Measurements from ENCODE around the gene NRIP1. TPM values are rescaled to one million over a fixed set of nuclear protein-coding genes. Genes with fewer than 3 reads are reported as not detected.

The NRIP1 gene, protein sequence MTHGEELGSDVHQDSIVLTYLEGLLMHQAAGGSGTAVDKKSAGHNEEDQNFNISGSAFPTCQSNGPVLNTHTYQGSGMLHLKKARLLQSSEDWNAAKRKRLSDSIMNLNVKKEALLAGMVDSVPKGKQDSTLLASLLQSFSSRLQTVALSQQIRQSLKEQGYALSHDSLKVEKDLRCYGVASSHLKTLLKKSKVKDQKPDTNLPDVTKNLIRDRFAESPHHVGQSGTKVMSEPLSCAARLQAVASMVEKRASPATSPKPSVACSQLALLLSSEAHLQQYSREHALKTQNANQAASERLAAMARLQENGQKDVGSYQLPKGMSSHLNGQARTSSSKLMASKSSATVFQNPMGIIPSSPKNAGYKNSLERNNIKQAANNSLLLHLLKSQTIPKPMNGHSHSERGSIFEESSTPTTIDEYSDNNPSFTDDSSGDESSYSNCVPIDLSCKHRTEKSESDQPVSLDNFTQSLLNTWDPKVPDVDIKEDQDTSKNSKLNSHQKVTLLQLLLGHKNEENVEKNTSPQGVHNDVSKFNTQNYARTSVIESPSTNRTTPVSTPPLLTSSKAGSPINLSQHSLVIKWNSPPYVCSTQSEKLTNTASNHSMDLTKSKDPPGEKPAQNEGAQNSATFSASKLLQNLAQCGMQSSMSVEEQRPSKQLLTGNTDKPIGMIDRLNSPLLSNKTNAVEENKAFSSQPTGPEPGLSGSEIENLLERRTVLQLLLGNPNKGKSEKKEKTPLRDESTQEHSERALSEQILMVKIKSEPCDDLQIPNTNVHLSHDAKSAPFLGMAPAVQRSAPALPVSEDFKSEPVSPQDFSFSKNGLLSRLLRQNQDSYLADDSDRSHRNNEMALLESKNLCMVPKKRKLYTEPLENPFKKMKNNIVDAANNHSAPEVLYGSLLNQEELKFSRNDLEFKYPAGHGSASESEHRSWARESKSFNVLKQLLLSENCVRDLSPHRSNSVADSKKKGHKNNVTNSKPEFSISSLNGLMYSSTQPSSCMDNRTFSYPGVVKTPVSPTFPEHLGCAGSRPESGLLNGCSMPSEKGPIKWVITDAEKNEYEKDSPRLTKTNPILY (N-terminal part only)
- 10 to 100 TPM; 15.8 to 23.6 (median 18.0) TPM for total RNA-seq

DNA sequence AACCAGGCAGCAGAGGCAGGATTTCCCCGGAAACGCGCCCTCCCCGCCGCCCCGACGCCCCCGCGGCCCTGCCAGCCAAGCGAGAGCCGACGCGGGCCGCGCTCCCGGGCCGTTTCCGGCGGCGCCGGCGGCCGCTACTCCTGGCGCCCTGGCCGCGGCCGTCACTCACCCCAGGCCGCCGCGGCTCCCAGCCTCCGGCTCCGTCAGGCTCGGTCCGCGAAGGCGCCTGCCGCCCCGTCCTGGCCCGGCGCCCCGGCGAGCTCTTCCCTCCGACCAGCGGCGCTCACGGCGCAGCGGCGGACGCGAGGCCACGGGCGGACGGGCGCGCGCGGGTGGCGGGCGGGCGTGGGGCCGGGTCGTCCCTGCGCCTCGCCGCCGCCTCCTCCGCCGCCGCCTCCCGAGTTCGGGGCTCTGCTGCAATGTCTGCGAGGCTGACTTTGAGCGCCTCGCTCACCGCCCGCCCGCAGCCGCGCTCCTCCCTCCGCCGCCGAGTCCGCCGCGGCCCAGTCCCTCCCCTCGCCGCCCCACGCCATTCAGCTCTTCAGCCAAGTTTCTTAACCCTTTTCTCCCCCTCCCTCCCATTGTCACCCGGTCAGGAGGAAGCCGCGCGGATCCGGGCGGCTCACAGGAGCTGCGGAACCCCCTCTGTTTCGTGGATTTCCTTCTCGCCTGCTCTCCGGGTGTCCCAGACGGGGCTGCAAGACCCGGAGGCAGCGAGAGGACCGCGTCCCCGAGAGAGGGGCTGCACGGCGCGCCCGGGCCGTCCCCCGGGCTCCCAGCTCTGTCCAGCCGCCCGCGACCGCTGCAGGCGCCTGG, at the start of gene NRIP1:
Gene NRIP1 (minus strand): TSS at position 425 of the 816 bp plus-strand sequence. CDS start 96,808 bp downstream, outside the sequence.
- peak within 1 kb of the TSS; percentile 95 for H3K27ac ChIP-seq
- no peaks in the 10 kb centered on the region for H3K36me3 ChIP-seq
- DNase-seq (ENCODE audit: low spot score in 2 of 2), result peak; percentile 91 to 93
- 0% methylated on average over 17 of the region's 116 CpGs for WGBS
- no peaks in the 10 kb centered on the region for H3K9me3 ChIP-seq
- TF ChIP-seq POLR2A (IDR thresholded peaks at IDR 0.05) (peak; percentile 73 to 84), EP300 (IDR thresholded peaks at IDR 0.05) (no peak), POLR2AphosphoS5 (IDR thresholded peaks at IDR 0.05) (peak in 1 of 3 donors; percentile 66)
- TF ChIP-seq, protein P1, sequence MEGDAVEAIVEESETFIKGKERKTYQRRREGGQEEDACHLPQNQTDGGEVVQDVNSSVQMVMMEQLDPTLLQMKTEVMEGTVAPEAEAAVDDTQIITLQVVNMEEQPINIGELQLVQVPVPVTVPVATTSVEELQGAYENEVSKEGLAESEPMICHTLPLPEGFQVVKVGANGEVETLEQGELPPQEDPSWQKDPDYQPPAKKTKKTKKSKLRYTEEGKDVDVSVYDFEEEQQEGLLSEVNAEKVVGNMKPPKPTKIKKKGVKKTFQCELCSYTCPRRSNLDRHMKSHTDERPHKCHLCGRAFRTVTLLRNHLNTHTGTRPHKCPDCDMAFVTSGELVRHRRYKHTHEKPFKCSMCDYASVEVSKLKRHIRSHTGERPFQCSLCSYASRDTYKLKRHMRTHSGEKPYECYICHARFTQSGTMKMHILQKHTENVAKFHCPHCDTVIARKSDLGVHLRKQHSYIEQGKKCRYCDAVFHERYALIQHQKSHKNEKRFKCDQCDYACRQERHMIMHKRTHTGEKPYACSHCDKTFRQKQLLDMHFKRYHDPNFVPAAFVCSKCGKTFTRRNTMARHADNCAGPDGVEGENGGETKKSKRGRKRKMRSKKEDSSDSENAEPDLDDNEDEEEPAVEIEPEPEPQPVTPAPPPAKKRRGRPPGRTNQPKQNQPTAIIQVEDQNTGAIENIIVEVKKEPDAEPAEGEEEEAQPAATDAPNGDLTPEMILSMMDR (IDR thresholded peaks at IDR 0.05), result no peak
- peak within 1 kb of the TSS; percentile 92 for H3K4me3 ChIP-seq
- H3K4me1 ChIP-seq, result peaks cover 37% of the 10 kb centered on the region
- no peaks in the 10 kb centered on the region for H3K27me3 ChIP-seq

DNA sequence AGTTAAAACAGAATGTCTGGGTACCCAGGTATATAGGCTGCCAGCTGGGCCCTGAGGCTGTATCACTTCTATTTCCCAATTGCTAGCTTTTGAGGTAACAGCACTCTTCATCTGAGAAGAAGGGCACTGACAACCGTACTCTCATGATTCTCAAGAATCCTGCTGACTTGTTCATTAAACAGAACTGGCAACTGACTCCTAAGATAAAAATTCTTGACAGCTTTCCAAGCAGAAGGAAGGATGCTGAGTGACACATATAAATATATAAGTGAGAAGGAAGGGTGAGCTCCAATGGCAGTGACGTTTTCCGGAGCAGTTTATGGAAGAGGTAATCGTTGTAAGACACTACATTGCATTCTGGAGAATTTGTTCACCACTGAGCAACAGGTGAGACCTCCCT, 48.1 kb upstream of the NRIP1 start:
- 76% methylated on average over 4 of the region's 4 CpGs for WGBS
- H3K9me3 ChIP-seq, result no peaks in the 10 kb centered on the region
- no peaks in the 10 kb centered on the region for H3K4me1 ChIP-seq
- no peak overlapping the region for H3K27ac ChIP-seq
- H3K27me3 ChIP-seq, result no peaks in the 10 kb centered on the region
- H3K36me3 ChIP-seq, result no peaks in the 10 kb centered on the region
- no peak for DNase-seq (ENCODE audit: low spot score in 2 of 2)
- TF ChIP-seq POLR2AphosphoS5 (IDR thresholded peaks at IDR 0.05) (no peak), POLR2A (IDR thresholded peaks at IDR 0.05) (no peak), EP300 (IDR thresholded peaks at IDR 0.05) (no peak)
- TF ChIP-seq, protein P1 (IDR thresholded peaks at IDR 0.05), result no peak
- no peak overlapping the region for H3K4me3 ChIP-seq

DNA sequence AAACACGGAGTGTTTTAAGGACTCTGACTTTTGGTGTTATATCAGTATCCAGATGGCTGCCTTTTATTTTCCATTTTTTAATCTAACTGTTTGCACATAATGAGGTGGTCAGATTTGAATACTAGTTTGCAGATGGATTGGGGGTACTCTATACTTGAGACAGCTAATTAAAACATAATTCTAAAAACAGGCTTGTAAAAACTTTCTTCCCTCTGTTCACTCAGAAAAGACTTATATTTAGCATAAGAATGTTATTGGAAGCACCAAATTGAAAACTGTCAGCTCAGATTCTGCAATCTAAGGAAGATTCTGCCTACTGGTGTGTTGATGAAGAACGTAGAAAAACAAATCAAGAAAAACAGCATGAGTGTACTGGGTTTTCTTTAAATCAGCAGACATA, 44.0 kb upstream of the NRIP1 start:
- Histone ChIP-seq H3K27ac (no peak overlapping the region), H3K36me3 (no peaks in the 10 kb centered on the region)
- WGBS, result 83% methylated on average over 2 of the region's 2 CpGs

DNA sequence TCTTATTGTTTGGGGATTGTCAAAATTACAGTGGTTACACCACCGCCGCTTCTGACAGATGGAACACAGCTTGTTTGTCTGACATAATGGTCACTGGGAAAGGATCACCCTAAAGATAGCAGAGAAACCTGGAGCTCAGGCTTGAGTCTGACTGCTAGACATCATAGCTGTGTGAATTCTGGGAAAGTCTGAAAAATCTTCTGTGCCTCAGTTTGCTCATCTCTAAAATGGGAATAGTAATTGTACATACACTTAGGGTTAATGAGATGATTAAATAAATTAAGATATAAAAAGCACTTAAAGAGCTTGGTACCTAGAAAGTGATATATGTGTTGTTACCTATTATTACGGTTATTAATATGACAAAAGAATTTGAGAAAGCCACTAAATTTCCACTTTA, 39.7 kb upstream of the NRIP1 start:
- no peak for DNase-seq (ENCODE audit: low spot score in 2 of 2)
- Histone ChIP-seq H3K4me1 (no peaks in the 10 kb centered on the region), H3K9me3 (no peaks in the 10 kb centered on the region), H3K4me3 (no peak overlapping the region), H3K36me3 (no peaks in the 10 kb centered on the region), H3K27ac (no peak overlapping the region), H3K27me3 (no peaks in the 10 kb centered on the region)
- TF ChIP-seq EP300 (IDR thresholded peaks at IDR 0.05) (no peak), POLR2A (IDR thresholded peaks at IDR 0.05) (no peak), POLR2AphosphoS5 (IDR thresholded peaks at IDR 0.05) (no peak)
- TF ChIP-seq, protein P1 (IDR thresholded peaks at IDR 0.05), result no peak
- 97% methylated on average over 3 of the region's 3 CpGs for WGBS

More for the DNA sequence above, 44.0 kb upstream of the NRIP1 start:
- H3K9me3 ChIP-seq, result no peaks in the 10 kb centered on the region
- H3K4me1 ChIP-seq, result no peaks in the 10 kb centered on the region
- TF ChIP-seq, protein P1 (IDR thresholded peaks at IDR 0.05), result no peak
- TF ChIP-seq POLR2AphosphoS5 (IDR thresholded peaks at IDR 0.05), result no peak
- H3K4me3 ChIP-seq, result no peak overlapping the region
- DNase-seq (ENCODE audit: low spot score in 2 of 2), result no peak
- H3K27me3 ChIP-seq, result no peaks in the 10 kb centered on the region

Measured in suprapubic skin (tissue), 4 donors.